KG1 (cell line): ENCODE results near the gene KCNIP3.
"Not testable (repeated sequence)": the region's sequence is repeated elsewhere in the genome, so short reads cannot be mapped to it uniquely, and the experiment has no call there.

Source experiments
- DNase-seq: peaks from one replicate; lab custom pipeline; 2025; lab: John Stamatoyannopoulos, UW

The KCNIP3 gene

GRCh38 chr2:95296880-95297487 is at the start of gene KCNIP3:
TSS of gene KCNIP3 (plus strand) at chr2:95297347. CDS start at chr2:95297439, 92 bp downstream.
- no peak for DNase-seq

GRCh38 chr2:95258271-95258670 is 38.9 kb upstream of the KCNIP3 start:
- DNase-seq, result no peak

GRCh38 chr2:95260028-95261023 is 36.8 kb upstream of the KCNIP3 start:
- DNase-seq, result no peak

GRCh38 chr2:95261602-95262001 is 35.5 kb upstream of the KCNIP3 start:
- no peak for DNase-seq

- no peak for DNase-seq
Measured at GRCh38 chr2:95262896-95263542, 34.1 kb upstream of the KCNIP3 start.

- DNase-seq, result no peak
Measured at GRCh38 chr2:95264624-95265023, 32.5 kb upstream of the KCNIP3 start.

GRCh38 chr2:95265182-95265581 is 32.0 kb upstream of the KCNIP3 start:
- DNase-seq, result no peak

GRCh38 chr2:95266781-95267430 is 30.2 kb upstream of the KCNIP3 start:
- DNase-seq, result no peak

- DNase-seq, result no peak
Measured at GRCh38 chr2:95267458-95268210, 29.5 kb upstream of the KCNIP3 start.

- DNase-seq, result no peak
Measured at GRCh38 chr2:95268211-95269035, 28.7 kb upstream of the KCNIP3 start.

- DNase-seq, result no peak
Measured at GRCh38 chr2:95269036-95269680, 28.0 kb upstream of the KCNIP3 start.

- DNase-seq, result not testable (repeated sequence)
Measured at GRCh38 chr2:95269745-95270144, 27.4 kb upstream of the KCNIP3 start.

GRCh38 chr2:95270541-95271081 is 26.5 kb upstream of the KCNIP3 start:
- DNase-seq, result no peak

- no peak for DNase-seq
Measured at GRCh38 chr2:95271381-95271971, 25.7 kb upstream of the KCNIP3 start.

GRCh38 chr2:95272299-95272751 is 24.8 kb upstream of the KCNIP3 start:
- DNase-seq, result no peak

GRCh38 chr2:95272781-95273180 is 24.4 kb upstream of the KCNIP3 start:
- no peak for DNase-seq

- no peak for DNase-seq
Measured at GRCh38 chr2:95273566-95274290, 23.4 kb upstream of the KCNIP3 start.
